GM18511 (cell line): ENCODE data around the gene UNC45B.
"Not testable (repeated sequence)": the region's sequence is repeated elsewhere in the genome, so short reads cannot be mapped to it uniquely, and the experiment has no call there.

Experiments used
- ATAC-seq: cut with Tn5 transposase; IDR thresholded peaks from one replicate; pipeline ENCODE4 v1.9.1; 2021; ENCODE audit warnings: mild to moderate bottlenecking, moderate library complexity; ENCODE audit not compliant: unreplicated experiment

UNC45B gene

DNA sequence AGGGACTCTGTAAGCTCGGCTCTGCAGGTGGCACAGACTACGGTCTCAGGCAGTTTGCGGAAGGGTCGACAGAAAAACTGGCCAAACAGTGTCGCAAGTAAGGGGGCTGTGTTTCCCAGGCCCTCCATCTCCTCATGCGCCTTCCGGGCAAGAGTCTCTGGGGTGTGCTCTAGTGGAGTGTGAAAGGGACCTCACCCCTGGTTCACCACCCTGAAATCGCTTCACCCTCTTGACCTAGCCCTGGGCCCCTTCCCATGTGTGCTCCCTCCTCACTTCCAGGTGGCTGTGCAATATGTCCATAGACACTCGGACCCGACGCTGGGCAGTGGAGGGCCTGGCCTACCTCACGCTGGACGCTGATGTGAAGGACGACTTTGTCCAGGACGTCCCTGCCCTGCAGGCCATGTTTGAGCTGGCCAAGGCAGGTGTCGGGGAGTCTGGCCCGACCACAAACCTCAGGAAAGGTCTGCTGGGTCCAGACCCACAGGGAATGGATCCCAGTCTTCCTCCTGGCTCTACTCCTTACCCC is 22.3 kb downstream of the UNC45B start:
- ATAC-seq, result no peak

DNA sequence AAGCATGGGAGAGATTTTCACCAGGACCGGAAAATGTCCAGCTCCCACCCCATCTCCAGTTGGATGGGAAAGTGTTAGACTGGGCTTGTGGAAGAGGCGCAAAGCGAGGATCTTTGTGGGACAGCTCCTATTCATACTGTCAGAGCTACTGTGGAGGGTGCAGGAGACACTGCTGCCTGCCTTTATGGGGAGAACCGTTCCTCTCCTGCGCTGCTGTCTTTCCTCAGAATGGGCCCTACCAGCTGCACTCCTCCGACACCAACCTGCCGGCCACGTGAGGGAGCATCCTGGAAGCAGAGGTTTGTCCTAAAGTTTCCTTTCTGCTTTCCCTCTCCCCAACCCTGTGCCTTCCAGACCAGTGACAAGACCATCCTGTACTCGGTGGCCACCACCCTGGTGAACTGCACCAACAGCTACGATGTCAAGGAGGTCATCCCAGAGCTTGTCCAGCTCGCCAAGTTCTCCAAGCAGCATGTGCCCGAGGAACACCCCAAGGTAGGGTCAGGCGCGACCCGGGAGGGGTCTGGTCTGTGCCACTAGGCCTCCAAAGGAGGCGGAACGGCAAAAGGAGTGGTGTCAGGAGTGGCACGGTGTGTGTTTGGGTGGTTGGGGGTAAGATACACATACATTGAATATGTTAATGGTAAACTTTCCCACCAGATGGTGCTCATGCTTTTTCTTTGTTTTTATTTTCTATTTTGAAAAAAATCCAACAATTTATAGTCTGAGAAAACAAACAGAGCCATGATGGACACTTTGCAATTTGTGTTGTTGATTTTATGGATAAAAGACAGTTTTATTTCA is 23.6 kb downstream of the UNC45B start:
- no peak for ATAC-seq

DNA sequence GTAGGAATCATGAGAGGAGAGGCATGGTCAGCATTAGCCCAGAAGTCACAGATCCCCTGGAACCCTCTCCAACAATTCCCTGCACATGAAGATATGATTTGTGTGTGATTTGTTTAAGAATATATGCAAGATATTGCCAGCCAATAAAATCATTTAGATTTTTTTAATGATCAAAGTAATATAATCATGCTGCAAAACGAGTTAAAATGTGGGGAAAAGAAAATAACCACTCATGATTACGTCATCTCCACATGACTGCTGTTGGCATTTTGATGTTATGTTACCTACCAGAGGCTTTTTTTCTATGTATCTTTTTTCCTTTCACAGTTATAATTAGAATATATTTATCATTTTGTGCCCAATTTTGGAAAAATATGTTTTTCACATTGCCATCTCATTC is 24.2 kb downstream of the UNC45B start:
- ATAC-seq, result no peak

DNA sequence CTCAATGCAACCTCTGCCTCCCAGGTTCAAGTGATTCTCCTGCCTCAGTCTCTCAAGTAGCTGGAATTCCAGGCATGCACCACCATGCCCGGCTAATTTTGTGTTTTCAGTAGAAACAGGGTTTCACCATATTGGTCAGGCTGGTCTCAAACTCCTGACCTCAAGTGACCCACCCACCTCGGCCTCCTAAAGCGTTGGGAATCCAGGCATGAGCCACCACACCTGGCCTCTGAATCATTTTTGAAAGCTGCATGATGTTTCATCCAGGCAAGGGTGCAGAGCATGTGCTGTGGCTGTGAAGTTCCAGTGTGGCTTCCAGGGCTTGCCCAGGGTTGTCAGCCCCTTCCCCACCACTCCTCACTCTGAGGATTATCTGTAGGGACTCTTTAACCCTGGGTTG is 24.7 kb downstream of the UNC45B start:
- not testable (repeated sequence) for ATAC-seq

DNA sequence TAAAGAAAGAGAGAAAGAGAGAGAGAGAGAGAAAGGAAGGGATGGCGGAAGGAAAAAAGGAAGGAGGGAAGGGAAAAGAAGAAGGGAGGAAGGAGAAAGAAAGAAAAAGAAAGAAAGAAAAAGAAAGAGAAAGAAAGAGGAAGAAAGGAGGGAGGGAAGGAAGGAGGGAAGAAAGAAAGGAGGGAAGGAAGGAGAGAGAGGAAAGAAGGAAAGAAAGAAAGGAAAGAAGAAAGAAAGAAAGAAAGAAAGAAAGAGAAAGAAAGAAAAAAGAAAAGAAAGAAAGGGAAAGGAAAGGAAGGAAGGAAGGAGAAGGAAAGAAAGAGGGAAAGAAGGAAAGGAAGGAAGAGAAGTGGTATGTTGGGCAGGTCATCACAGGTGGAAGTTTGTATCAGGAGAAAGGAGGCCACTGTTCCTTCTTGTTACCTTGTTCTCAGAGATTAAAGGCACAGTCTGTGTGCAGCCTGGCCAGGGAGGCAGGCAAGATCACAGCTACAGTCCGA is 27.3 kb downstream of the UNC45B start:
- ATAC-seq, result no peak

DNA sequence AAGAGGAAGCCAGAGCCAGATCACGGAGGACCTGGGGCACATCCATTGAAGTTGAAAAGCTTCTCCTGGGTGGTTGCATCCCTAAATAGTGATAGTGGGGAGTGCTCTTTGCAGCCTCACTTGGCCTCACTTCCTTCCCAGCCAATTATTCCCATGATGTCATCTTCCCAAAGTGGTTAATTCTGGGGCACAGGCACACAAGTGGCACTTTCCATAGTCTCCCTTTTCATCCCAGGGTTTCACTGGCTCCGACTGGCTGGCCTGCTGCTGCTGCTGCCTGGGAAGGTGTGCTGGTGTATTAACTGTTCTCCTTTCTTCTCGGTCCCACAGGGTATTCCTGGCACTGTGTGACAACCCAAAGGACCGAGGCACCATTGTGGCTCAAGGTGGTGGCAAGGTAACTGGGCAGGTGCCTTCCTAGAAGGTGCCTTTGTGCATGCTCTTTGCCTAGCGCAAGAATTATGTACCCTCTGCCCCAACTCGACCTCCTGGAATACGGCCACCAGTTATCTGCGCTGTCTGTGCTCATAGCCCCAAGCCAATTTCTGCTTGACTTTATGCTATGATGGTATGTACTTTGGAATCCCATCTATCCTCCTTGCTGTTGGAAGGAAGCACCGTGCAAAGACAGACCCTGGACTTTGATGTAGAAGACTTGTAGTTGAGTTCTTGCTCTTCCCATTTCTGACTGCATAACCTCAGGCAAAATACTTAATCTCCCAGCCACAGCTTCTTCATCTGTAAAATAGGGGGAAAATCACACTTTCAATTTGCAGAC is 28.2 kb downstream of the UNC45B start:
- no peak for ATAC-seq

DNA sequence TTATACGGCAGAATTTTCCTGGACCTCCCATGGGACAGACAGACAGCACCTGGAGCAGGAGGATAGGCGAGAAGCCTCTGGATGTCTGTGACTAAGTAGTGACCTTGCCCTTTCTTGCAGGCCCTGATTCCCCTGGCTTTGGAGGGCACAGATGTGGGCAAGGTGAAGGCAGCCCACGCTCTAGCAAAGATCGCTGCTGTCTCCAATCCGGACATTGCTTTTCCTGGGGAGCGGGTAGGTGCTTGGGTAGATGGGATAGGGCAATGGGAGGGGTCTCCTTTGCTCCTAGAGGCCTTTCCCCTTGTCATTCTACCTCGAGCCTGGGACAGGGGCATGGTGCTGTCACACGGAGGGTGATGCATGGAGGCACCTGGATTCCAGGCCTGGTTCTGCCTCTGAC is 29.3 kb downstream of the UNC45B start:
- ATAC-seq, result no peak

DNA sequence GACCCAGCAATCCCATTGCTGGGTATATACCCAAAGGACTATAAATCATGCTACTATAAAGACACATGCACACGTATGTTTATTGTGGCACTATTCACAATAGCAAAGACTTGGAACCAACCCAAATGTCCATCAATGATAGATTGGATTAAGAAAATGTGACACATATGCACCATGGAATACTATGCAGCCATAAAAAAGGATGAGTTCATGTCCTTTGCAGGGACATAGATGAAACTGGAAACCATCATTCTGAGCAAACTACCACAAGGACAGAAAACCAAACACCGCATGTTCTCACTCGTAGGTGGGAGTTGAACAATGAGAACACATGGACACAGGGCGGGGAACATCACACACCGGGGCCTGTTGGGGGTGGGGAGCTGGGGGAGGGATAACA is 31.8 kb downstream of the UNC45B start:
- not testable (repeated sequence) for ATAC-seq

DNA sequence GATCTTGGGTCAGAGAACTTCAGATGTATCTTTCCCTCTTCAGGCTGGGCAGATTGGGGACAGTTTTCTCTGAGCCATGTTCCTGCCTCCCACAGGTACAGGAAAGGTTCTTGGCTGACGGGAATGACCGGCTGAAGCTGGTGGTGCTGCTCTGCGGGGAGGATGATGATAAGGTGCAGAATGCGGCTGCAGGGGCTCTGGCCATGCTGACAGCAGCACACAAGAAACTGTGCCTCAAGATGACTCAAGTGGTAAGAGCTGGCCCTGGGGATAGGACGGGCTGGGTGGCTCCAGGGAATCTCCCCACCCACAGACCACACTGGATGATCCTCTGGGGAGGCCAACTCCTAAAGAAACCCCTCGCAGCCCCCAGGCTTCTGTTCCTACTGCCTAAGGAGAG is 35.7 kb downstream of the UNC45B start:
- no peak for ATAC-seq

DNA sequence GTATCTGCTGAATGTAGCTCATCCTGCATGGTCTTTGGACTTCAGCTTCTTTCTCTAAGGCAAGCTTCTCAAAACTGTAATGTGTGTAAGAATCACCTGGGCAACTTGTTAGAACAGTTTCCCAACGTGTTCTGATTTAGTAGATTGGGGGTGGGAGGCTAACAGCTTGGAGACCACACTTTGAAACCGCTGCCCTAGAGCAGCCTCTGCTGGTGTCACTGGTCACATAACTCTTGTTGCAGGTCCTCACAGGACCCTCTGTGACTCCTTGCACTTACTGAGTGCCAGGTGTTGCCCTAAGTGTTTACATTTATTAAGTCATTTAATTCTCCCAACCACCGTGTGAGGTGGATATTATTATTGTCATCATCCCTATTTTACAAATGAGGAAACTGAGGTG is 36.7 kb downstream of the UNC45B start:
- ATAC-seq, result no peak

DNA sequence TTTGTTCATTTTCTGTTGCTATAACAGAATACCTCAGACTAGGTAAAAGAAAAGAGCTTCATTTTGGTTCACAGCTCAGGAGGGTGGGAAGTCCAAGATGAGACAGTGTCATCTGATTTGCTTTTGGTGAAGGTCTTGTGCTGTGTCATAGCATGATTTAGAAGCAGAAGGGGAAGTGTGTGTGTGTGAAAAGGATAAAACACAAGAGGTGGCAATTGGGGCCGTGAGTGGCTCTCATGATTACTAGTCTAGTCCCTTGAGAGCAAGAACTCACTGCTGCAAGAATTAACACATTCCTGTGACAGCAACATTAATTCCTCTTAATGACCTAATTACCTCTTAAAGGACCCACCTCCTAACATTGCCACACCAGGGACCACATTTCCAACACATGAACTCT is 38.2 kb downstream of the UNC45B start:
- ATAC-seq, result no peak

DNA sequence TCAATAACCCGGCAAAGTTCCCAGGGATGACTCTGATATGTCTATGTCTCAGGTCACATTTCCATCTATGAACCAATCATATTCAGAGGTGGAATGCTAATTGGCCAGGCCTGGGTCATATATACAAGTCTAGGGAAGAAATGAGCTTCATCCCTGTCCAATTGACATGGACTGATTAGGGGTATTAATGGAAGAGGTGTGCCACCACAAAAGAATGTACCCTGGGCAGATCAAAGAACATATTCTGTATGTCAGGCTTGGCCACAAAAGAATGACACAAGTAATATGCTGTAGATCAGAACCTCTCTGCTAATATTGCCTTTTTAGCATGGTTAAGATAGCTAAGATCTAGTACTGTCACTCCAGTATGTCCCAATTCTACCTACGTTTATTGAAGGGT is 39.9 kb downstream of the UNC45B start:
- no peak for ATAC-seq

DNA sequence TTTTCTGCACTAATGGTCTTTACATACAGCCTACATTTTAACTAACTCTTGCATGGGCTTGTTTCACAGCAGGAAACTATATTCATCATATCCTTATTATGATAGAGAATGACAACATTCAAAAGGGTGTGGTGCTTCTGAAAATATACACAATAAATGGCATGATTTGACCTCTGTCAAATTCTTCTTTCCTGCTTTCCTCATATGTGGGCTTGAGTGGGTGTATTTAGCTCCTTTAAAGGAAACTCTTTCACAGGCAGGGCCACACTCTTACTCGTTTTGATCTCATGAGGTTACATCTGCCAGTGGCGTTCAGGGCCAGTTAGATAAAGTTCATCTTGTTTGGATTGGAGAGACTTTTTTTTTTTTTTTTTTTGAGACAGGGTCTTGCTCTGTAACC is 40.5 kb downstream of the UNC45B start:
- ATAC-seq, result no peak

DNA sequence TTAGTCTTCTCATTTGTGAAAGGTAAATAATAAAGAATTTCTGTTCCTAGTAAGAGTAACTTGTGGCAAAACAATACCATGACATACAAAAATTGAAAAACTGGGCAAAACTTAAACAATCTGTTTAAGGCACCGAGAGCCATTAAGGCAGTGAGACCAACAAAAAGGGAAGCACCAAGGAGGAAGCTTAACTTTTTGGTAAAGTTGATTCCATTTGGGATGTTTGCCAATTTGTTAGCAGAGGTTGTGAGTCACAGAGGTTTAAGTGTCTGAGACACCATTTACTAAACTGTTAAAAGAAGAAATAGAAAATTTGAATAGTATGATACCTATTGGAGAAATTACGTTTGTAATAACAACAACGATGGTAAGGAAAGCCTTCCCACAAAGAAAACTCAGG is 41.7 kb downstream of the UNC45B start:
- ATAC-seq, result no peak

DNA sequence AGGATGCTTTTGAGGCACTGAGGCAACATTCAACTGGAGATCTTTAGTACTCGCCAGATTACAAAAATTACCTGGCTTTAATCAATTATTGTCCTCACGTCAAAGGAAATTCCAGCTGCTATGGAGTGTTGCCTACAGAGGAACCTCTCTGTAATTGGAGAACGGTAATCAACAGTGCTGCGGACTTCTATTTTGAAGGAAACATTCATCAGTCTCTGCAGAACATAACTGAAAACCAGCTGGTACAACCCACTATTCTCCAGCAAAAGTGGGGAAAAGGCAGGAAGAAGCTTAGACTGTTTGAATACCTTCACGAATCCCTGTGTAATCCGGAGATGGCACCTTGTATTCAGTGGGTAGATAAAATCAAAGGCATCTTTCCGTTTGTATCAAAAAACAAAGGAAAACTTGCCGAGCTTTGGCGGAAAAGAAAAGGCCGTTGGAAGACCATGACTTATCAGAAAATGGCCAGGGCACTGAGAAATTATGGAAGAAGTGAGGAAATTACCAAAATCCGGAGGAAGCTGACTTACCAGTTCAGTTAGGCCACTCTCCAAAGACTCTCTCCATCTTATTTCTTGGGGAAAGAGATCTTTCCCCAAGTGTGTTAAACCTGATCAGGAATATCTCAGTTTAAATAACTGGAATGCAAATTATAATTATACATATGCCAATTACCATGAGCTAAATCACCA is 43.5 kb downstream of the UNC45B start:
- ATAC-seq, result no peak

DNA sequence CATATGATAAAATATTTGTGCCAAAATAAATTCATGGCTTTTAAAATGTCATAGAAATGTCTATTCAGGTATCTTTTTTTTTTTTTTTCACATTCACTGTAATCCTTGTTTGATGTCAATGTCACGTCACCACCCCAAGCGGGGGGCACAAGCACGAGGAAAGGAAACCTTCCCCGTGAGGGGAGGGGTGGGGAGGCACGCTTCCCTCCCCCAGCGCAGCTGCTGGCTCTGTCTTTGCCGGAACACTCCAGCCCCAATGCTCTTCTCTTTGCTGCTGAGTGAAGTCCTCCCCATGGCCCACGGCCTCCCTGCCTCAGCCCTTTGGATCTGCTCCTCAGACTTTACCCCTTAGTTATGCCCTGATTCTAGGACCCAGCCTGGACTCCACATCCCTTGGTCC is 45.1 kb downstream of the UNC45B start:
- ATAC-seq, result no peak

DNA sequence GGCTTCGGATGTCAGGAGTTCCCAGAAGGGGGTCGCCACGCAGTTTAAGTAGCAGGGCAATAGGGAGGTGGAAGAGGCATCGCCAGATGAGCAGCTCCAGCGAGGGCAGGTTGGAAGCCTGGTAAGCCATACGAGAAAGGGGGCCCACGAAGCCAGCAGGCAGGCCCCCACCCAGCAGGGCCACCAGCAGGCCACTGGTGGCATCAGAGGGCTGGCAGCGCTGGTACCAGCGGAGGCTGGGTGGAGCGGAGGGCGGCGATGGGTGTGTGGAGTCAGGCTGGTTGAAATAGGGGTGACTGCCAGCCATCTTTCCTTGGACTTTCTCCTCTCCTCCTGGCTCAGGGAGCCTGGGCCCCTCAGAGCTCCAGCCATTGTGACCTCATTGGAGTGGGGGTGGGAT is 46.4 kb downstream of the UNC45B start, which contains the start of gene SLC35G3:
SLC35G3 (minus strand) TSS at position 393 of the 400 bp plus-strand sequence; CDS start at position 307, 86 bp downstream.
- not testable (repeated sequence) for ATAC-seq

DNA sequence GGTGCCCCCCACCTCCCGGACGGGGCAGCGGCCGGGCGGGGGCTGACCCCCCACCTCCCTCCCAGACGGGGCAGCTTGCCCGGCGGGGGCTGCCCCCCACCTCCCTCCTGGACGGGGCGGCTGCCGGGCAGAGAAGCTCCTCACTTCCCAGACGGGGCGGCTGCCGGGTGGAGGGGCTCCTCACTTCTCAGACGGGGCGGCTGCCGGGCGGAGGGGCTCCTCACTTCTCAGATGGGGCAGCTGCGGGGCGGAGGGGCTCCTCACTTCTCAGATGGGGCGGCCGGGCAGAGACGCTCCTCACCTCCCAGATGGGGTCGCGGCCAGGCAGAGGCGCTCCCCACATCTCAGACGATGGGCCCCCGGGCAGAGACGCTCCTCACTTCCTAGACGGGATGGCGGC is 47.4 kb downstream of the UNC45B start:
- ATAC-seq, result not testable (repeated sequence)

DNA sequence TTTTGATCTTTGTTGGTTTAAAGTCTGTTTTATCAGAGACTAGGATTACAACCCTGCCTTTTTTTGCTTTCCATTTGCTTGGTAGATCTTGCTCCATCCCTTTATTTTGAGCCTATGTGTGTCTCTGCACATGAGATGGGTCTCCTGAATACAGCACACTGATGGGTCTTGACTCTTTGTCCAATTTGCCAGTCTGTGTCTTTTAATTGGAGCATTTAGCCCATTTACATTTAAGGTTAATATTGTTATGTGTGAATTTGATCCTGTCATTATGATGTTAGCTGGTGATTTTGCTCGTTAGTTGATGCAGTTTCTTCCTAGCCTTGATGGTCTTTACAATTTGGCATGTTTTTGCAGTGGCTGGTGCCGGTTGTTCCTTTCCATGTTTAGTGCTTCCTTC is 55.0 kb downstream of the UNC45B start:
- not testable (repeated sequence) for ATAC-seq

DNA sequence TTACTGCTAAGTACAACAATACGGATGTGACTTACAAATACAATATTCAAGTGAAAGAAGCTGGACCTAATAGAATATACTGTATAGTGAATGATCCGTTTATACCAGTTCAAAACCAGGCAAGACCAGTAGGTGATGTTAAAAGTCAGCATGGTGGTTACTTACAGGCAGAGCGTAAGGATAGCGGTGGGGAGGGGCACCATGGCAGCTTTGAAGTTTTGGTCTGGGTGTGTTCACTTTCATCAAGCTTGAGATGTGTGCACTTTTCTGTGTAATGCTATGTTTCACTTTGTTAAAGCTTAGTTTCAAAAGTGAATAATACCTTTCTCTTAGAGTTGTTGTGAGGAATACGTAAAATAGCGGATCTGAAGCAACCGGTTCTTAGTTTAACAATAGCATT is 63.1 kb downstream of the UNC45B start:
- no peak for ATAC-seq

DNA sequence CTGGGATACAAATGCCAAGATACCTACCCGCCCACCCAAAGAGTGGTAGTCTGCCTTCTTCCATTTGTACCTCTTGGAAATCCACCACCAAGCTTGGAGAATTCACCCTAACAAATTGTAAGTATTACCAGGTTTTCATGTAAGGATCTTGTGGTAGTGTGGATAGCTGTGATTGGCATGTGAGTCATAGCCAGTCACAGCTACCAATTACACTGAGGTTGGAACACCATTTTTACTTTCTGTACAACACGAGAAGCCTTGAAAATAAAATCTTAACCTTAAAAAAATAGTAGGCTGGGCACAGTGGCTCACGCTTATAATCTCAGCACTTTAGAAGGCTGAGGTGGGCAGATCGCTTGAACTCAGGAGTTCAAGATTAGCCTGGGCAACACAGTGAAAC is 65.1 kb downstream of the UNC45B start:
- no peak for ATAC-seq
